GM19395 (cell line): ENCODE results near the gene IQCH.

Experiments
- ATAC-seq: cut with Tn5 transposase; IDR thresholded peaks from one replicate; pipeline ENCODE4 v1.9.1; 2021; ENCODE audit warnings: mild to moderate bottlenecking, moderate library complexity; ENCODE audit not compliant: unreplicated experiment

IQCH gene

DNA sequence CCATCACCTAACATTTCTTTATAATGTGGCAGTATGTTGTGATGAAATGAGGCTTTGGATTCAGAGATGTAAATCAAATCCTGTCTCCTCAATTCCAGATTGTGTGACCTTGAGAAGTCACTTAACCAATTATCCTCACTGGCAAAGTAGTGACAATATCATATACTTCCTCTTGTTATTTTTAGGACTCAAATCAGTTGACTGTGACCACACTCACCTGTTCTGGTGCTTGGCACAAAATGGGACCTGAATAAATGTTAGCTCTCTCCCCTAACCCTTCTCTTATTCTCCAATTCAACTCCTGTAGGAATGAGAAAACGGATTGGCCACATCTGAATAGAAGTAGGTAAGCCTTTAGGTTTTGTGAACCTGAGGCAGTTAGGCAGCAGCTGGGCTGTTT lies 42.1 kb downstream of the IQCH start:
- ATAC-seq, result no peak

- no peak for ATAC-seq
These were observed 45.9 kb downstream of the IQCH start for GRCh38 chr15:67300266-67301025.

DNA sequence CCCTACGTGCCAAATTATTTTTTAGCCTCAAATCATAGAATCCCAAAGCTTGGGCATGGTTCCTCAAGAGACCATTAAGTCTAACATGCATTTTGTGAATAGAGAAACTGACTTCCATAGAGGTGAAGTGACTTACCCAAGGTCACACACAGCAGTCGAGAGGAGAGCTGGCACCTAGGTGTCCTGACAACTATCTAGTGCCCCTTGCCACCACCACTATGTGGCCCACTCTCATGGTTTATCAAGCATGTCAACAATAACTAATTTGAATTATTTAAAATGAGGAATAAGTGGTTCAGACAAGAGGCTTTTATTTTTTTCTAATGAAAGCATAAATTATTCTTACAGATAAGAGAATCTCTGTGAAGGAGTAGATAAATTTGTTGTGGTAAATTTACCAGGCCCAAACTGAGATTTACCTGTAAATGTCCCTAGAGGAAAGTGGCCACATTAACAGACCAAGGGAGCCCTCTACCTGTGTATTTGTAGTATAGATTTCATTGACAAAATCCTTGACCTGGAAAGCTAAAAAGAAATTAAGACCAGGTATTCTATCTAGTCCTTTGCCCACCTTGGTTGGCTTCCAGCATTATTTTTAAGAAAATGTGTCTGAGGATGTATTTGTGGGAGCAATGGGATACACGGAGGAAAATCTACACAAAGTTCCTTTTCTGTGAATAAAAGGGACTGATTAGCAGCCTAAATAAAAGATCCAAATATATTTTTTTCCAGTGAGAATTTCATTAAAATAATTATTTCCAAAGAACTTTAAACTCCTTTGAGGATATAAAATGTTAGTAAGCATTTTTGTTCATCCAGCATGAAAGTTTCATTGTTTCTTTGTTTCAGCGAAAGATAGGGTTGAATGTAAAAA lies 49.1 kb downstream of the IQCH start:
- ATAC-seq, result no peak

- no peak for ATAC-seq
These were observed 50.2 kb downstream of the IQCH start for GRCh38 chr15:67304778-67305177.

DNA sequence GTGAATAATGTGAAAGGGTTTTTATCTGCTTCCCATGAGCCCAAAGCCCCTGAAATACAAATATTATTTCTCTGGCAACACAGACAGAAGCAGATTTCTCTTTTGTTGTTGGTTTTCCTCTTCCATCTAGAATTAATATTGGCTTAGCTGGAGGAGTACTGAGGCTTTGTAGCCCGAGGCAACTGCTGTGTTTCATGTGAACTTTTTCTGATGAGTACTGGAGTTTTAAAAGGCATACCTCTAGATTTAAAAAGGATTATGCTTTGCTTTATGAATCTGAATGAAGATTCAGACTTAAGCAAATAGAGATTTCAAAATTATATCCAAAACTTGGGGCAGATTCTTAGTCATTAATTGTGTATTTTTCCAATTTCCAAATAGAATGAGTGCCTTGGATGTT lies 50.9 kb downstream of the IQCH start:
- no peak for ATAC-seq

DNA sequence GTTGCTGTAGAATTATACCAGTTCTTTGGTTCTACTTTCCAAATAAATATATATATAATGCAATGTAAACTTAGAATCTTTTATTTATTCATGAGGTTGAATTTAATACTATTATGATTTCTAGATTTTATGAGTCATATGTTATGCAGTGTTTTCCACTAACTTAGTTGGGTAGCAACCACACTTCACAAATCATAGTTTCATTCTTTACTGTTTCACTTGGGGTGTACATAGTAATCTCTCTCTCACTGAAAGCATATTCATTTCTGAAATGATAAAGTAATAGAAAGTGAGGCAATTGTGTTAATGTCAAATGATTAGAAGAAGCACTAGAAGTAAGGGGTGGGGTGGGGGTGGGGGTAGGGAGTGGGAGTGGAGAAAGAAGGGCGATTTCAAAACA lies 52.6 kb downstream of the IQCH start:
- no peak for ATAC-seq

GRCh38 chr15:67307889-67308597 lies 53.5 kb downstream of the IQCH start:
- ATAC-seq, result no peak

- no peak for ATAC-seq
These were observed 57.1 kb downstream of the IQCH start for GRCh38 chr15:67311731-67312130.

GRCh38 chr15:67319961-67320360 lies 65.4 kb downstream of the IQCH start:
- no peak for ATAC-seq

GRCh38 chr15:67321352-67321751 lies 66.8 kb downstream of the IQCH start:
- ATAC-seq, result no peak

- ATAC-seq, result no peak
These were observed 67.9 kb downstream of the IQCH start for GRCh38 chr15:67322481-67322880.

- no peak for ATAC-seq
These were observed 72.7 kb downstream of the IQCH start for GRCh38 chr15:67327312-67327711.

DNA sequence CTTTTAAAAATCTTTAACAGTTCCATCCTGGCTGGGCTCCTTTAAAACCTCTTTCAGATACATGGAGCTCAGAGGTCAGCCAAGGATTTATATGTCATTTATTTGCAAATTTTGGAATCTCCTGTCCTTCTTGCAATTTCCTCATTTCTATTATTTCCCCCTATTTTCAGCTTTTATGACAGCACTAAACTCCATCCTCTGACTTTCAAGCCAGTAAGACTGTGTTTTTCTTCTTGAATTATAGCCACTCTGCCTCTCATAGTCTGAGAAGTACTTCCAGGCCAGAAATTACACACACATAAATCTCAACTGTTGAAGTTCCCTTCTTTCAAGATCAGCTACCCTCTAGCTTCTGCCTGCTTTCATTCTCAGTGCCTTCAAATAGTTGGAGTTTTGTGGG lies 73.2 kb downstream of the IQCH start:
- ATAC-seq, result no peak

DNA sequence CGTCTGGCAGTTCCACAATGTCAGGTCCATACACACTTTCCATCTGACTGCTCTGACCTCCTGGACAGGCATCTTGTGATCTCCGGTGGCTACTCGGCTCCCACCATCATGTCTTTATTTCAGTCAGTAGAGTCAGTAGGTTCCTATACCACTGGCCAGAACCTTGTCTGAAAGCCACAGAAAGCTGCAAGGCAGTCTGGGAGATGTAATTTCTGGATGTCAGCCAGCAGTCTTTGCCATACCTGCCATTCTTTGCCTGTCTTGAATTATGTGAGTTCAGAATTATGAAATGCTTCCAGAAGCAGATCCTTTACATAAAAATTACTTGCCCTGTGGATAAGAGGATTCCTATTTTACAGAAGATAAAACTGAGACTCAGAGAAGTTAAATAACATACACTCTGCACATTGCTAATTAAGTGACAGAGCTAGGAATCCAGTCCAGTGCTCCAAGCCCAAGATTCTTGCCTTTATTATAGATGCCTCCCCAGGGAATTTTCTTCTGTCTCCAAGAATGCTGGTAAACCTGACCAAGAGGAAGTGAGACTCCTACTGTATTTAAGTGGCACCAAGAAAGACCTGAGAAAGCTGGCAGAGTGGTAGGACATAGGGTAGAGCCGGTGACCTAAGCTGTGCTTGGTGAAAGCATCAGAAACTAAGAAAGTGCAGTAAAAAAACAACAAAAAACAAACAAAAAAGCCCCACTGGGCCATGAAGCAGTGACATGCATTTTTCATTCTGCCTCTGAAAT lies 75.6 kb downstream of the IQCH start:
- ATAC-seq, result no peak

- no peak for ATAC-seq
These were observed 77.1 kb downstream of the IQCH start for GRCh38 chr15:67331676-67332075.

DNA sequence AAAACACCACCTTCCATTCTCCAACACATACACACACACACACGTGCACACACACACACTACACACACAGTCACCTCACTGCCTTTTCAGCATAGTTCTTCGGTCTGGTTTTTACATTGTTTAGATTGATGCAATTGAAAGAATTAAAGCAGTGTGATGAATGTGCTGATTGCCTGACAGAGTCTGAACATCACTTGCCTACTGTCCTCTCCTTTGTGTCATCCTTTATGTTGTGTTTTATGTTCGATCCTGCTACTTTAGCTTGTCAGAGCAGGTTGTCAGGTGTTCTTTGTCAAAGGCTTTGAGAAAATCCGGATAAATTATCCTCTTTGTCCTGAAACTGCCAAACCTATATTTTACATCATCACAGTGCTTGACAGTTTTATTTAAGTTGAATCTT lies 80.4 kb downstream of the IQCH start:
- no peak for ATAC-seq

- ATAC-seq, result no peak
These were observed 81.1 kb downstream of the IQCH start for GRCh38 chr15:67335534-67336222.

GRCh38 chr15:67340630-67341029 lies 86.0 kb downstream of the IQCH start:
- ATAC-seq, result no peak

DNA sequence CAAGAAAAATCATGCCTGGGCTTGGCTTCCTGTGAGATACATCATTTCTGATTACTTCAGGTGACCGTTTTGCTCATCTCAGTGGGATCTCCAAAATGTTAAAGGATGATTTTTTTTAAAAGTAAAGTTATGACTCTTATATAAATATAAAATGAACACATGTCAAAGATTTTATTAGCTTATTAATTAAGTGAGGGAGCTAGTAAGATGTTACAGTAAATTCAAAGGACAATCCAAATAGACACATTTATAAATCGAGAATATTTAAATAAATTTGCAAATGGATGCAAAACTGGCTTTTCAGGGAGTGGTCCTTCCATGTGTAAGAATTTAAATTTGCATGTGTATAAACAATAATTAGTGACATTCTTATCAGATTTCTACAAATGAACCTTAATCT lies 87.0 kb downstream of the IQCH start:
- no peak for ATAC-seq

DNA sequence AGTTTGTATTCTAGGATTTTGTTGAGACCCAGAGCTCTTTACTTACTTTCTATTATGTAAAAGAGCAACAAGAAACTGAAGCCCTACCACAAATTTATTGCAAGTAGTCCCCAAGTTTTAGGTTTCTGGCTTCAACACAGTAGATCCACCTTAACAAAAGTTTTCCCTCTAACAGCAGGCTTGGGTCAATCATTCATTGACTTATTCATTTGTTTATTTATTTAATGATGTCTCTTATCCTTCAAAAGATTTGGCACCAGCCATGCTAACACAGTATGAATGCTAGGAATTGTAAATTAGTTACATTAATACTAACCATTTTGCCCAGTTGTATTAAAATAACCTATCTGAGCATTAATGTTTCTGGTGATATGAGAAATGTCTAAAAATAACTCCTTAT lies 88.6 kb downstream of the IQCH start:
- ATAC-seq, result no peak
